Activated T-helper 2 cell treated with anti-CD3 and anti-CD28 coated beads, Interferon-gamma antibody, Interleukin-2, Interleukin-4, amounts not matched to agents 10 μg/mL and 5 μg/mL and 100 μg/mL, durations not matched to agents 14 hours and 24 hours and 36 hours (primary cell): Measurements from ENCODE around the gene USP17L22. TPM values are rescaled to one million over a fixed set of nuclear protein-coding genes. Genes with fewer than 3 reads are reported as not detected.
"Not testable (repeated sequence)": the region's sequence is repeated elsewhere in the genome, so short reads cannot be mapped to it uniquely, and the experiment has no call there.

Source experiments
- DNase-seq: peaks from one replicate; pipeline ENCODE4 v3.0.0; 2021; ENCODE audit warnings: low spot score
- H3K27ac Mint-ChIP-seq: one replicate; pipeline ENCODE4 v1.8.0; 2021; ENCODE audit warnings: mixed read lengths
- H3K27me3 Mint-ChIP-seq: one replicate; pipeline ENCODE4 v1.8.0; 2021; ENCODE audit warnings: low read depth, mixed read lengths
- H3K36me3 Mint-ChIP-seq: one replicate; pipeline ENCODE4 v1.8.0; 2021; ENCODE audit warnings: low read depth, mixed read lengths
- H3K4me1 Mint-ChIP-seq: one replicate; pipeline ENCODE4 v1.8.0; 2021; ENCODE audit warnings: low read depth, mixed read lengths
- H3K4me3 Mint-ChIP-seq: one replicate; pipeline ENCODE4 v1.8.0; 2021; ENCODE audit warnings: low read depth, mild to moderate bottlenecking, moderate library complexity, mixed read lengths
- H3K9me3 Mint-ChIP-seq: one replicate; pipeline ENCODE4 v1.8.0; 2021; ENCODE audit warnings: mixed read lengths
- intact Hi-C: fragments of 100-400 bp; cut with micrococcal nuclease; formaldehyde crosslinking; loops from one replicate; pipeline ENCODE4 v1.15.1; 2023
- total RNA-seq: library from RNA; stranded (reverse); gene quantifications from 2 replicates; pipeline ENCODE4 v1.2.3, GENCODE V29; 2022

Gene USP17L22, protein sequence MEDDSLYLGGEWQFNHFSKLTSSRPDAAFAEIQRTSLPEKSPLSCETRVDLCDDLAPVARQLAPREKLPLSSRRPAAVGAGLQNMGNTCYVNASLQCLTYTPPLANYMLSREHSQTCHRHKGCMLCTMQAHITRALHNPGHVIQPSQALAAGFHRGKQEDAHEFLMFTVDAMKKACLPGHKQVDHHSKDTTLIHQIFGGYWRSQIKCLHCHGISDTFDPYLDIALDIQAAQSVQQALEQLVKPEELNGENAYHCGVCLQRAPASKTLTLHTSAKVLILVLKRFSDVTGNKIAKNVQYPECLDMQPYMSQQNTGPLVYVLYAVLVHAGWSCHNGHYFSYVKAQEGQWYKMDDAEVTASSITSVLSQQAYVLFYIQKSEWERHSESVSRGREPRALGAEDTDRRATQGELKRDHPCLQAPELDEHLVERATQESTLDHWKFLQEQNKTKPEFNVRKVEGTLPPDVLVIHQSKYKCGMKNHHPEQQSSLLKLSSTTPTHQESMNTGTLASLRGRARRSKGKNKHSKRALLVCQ
- not detected in 2 replicates for total RNA-seq

DNA sequence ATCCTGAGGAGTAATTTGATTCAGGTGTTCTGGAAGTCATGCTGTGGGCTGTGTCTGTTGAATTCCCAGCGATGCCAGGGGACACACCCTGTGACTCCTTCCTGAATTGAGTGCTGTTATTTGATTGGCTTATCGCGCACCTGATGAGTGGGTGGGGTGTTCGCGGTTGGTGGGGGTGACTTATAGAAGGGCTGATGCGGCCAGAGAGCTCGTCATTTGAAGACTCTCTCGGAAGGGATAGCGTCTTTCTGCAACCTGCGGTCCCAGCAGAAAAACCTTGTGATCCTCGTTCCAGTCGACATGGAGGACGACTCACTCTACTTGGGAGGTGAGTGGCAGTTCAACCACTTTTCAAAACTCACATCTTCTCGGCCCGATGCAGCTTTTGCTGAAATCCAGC is at the start of gene USP17L22:
Gene USP17L22, plus strand, starts transcription at position 301 of the 400 bp plus-strand sequence. Its CDS starts 0 bp downstream, at position 301.
- H3K9me3 Mint-ChIP-seq, H3K4me3 Mint-ChIP-seq, H3K27ac Mint-ChIP-seq, H3K27me3 Mint-ChIP-seq, DNase-seq, H3K4me1 Mint-ChIP-seq, H3K36me3 Mint-ChIP-seq, intact Hi-C loops: not testable (repeated sequence)

DNA sequence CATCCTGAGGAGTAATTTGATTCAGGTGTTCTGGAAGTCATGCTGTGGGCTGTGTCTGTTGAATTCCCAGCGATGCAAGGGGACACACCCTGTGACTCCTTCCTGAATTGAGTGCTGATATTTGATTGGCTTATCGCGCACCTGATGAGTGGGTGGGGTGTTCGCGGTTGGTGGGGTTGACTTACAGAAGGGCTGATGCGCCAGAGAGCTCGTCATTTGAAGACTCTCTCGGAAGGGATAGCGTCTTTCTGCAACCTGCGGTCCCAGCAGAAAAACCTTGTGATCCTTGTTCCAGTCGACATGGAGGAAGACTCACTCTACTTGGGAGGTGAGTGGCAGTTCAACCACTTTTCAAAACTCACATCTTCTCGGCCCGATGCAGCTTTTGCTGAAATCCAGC is 47.6 kb upstream of the USP17L22 start, which contains the start of gene USP17L12:
Gene USP17L12, plus strand, starts transcription at position 301 of the 400 bp plus-strand sequence. Its CDS starts 0 bp downstream, at position 301.
- H3K27me3 Mint-ChIP-seq, H3K36me3 Mint-ChIP-seq, H3K9me3 Mint-ChIP-seq, H3K27ac Mint-ChIP-seq, DNase-seq, H3K4me3 Mint-ChIP-seq, H3K4me1 Mint-ChIP-seq, intact Hi-C loops: not testable (repeated sequence)

DNA sequence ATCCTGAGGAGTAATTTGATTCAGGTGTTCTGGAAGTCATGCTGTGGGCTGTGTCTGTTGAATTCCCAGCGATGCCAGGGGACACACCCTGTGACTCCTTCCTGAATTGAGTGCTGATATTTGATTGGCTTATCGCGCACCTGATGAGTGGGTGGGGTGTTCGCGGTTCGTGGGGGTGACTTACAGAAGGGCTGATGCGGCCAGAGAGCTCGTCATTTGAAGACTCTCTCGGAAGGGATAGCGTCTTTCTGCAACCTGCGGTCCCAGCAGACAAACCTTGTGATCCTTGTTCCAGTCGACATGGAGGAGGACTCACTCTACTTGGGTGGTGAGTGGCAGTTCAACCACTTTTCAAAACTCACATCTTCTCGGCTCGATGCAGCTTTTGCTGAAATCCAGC is 42.8 kb upstream of the USP17L22 start, which contains the start of gene USP17L13:
Gene USP17L13, plus strand, starts transcription at position 301 of the 400 bp plus-strand sequence. Its CDS starts 0 bp downstream, at position 301.
- H3K27ac Mint-ChIP-seq, intact Hi-C loops, H3K36me3 Mint-ChIP-seq, DNase-seq, H3K9me3 Mint-ChIP-seq, H3K4me1 Mint-ChIP-seq, H3K27me3 Mint-ChIP-seq, H3K4me3 Mint-ChIP-seq: not testable (repeated sequence)

DNA sequence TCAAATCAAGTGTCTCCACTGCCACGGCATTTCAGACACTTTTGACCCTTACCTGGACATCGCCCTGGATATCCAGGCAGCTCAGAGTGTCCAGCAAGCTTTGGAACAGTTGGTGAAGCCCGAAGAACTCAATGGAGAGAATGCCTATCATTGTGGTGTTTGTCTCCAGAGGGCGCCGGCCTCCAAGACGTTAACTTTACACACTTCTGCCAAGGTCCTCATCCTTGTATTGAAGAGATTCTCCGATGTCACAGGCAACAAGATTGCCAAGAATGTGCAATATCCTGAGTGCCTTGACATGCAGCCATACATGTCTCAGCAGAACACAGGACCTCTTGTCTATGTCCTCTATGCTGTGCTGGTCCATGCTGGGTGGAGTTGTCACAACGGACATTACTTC is 37.2 kb upstream of the USP17L22 start:
- H3K36me3 Mint-ChIP-seq, H3K27me3 Mint-ChIP-seq, intact Hi-C loops, H3K4me1 Mint-ChIP-seq, H3K4me3 Mint-ChIP-seq, H3K9me3 Mint-ChIP-seq, H3K27ac Mint-ChIP-seq, DNase-seq: not testable (repeated sequence)

DNA sequence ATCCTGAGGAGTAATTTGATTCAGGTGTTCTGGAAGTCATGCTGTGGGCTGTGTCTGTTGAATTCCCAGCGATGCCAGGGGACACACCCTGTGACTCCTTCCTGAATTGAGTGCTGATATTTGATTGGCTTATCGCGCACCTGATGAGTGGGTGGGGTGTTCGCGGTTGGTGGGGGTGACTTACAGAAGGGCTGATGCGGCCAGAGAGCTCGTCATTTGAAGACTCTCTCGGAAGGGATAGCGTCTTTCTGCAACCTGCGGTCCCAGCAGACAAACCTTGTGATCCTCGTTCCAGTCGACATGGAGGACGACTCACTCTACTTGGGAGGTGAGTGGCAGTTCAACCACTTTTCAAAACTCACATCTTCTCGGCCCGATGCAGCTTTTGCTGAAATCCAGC is 33.3 kb upstream of the USP17L22 start, which contains the start of gene USP17L15:
Gene USP17L15, plus strand, starts transcription at position 301 of the 400 bp plus-strand sequence. Its CDS starts 0 bp downstream, at position 301.
- H3K4me3 Mint-ChIP-seq, H3K27me3 Mint-ChIP-seq: not testable (repeated sequence)

DNA sequence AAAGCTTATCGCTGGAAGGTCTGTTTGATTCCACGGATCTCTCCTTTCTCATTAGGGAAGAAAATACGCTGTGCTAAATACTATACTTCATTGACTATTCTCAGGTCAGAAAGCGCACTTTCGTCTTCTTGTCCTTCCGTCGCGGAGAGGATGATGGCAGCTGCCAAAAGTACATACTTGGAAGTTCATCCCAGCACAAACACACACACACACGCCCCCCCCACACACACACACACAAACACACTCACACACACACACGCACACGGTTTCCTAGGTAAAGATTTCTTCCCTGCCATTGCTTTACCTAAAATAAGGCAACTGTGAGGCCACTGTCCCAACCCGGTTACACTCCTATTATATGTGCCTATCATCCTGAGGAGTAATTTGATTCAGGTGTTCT is 29.0 kb upstream of the USP17L22 start:
- H3K27me3 Mint-ChIP-seq, H3K4me3 Mint-ChIP-seq, intact Hi-C loops, H3K9me3 Mint-ChIP-seq, H3K4me1 Mint-ChIP-seq, H3K27ac Mint-ChIP-seq, DNase-seq, H3K36me3 Mint-ChIP-seq: not testable (repeated sequence)

More for the DNA sequence above, 33.3 kb upstream of the USP17L22 start, which contains the start of gene USP17L15:
- H3K4me1 Mint-ChIP-seq, H3K27ac Mint-ChIP-seq, H3K9me3 Mint-ChIP-seq, intact Hi-C loops, DNase-seq, H3K36me3 Mint-ChIP-seq: not testable (repeated sequence)

DNA sequence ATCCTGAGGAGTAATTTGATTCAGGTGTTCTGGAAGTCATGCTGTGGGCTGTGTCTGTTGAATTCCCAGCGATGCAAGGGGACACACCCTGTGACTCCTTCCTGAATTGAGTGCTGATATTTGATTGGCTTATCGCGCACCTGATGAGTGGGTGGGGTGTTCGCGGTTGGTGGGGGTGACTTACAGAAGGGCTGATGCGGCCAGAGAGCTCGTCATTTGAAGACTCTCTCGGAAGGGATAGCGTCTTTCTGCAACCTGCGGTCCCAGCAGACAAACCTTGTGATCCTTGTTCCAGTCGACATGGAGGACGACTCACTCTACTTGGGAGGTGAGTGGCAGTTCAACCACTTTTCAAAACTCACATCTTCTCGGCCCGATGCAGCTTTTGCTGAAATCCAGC is 23.8 kb upstream of the USP17L22 start, which contains the start of gene USP17L17:
Gene USP17L17, plus strand, starts transcription at position 301 of the 400 bp plus-strand sequence. Its CDS starts 0 bp downstream, at position 301.
- intact Hi-C loops, H3K27ac Mint-ChIP-seq, H3K4me3 Mint-ChIP-seq, H3K27me3 Mint-ChIP-seq, DNase-seq, H3K36me3 Mint-ChIP-seq, H3K9me3 Mint-ChIP-seq, H3K4me1 Mint-ChIP-seq: not testable (repeated sequence)

DNA sequence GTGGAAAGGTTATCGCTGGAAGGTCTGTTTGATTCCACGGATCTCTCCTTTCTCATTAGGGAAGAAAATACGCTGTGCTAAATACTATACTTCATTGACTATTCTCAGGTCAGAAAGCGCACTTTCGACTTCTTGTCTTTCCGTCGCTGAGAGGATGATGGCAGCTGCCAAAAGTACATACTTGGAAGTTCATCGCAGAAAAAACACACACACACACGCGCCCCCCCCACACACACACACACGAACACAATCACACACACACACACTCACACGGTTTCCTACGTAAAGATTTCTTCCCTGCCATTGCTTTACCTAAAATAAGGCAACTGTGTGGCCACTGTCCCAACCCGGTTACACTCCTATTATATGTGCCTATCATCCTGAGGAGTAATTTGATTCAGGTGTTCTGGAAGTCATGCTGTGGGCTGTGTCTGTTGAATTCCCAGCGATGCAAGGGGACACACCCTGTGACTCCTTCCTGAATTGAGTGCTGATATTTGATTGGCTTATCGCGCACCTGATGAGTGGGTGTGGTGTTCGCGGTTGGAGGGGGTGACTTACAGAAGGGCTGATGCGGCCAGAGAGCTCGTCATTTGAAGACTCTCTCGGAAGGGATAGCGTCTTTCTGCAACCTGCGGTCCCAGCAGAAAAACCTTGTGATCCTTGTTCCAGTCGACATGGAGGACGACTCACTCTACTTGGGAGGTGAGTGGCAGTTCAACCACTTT is 19.3 kb upstream of the USP17L22 start, which contains the start of gene USP17L18:
Gene USP17L18, plus strand, starts transcription at position 678 of the 728 bp plus-strand sequence. Its CDS starts 0 bp downstream, at position 678.
- H3K4me3 Mint-ChIP-seq, intact Hi-C loops, H3K9me3 Mint-ChIP-seq, DNase-seq, H3K4me1 Mint-ChIP-seq, H3K27me3 Mint-ChIP-seq, H3K27ac Mint-ChIP-seq, H3K36me3 Mint-ChIP-seq: not testable (repeated sequence)

DNA sequence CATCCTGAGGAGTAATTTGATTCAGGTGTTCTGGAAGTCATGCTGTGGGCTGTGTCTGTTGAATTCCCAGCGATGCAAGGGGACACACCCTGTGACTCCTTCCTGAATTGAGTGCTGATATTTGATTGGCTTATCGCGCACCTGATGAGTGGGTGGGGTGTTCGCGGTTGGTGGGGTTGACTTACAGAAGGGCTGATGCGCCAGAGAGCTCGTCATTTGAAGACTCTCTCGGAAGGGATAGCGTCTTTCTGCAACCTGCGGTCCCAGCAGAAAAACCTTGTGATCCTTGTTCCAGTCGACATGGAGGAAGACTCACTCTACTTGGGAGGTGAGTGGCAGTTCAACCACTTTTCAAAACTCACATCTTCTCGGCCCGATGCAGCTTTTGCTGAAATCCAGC is 14.3 kb upstream of the USP17L22 start, which contains the start of gene USP17L19:
Gene USP17L19, plus strand, starts transcription at position 301 of the 400 bp plus-strand sequence. Its CDS starts 0 bp downstream, at position 301.
- DNase-seq, H3K9me3 Mint-ChIP-seq, H3K27me3 Mint-ChIP-seq, H3K4me1 Mint-ChIP-seq, H3K36me3 Mint-ChIP-seq, intact Hi-C loops, H3K27ac Mint-ChIP-seq, H3K4me3 Mint-ChIP-seq: not testable (repeated sequence)

DNA sequence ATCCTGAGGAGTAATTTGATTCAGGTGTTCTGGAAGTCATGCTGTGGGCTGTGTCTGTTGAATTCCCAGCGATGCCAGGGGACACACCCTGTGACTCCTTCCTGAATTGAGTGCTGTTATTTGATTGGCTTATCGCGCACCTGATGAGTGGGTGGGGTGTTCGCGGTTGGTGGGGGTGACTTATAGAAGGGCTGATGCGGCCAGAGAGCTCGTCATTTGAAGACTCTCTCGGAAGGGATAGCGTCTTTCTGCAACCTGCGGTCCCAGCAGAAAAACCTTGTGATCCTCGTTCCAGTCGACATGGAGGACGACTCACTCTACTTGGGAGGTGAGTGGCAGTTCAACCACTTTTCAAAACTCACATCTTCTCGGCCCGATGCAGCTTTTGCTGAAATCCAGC is 9.6 kb upstream of the USP17L22 start, which contains the start of gene USP17L20:
Gene USP17L20, plus strand, starts transcription at position 301 of the 400 bp plus-strand sequence. Its CDS starts 0 bp downstream, at position 301.
- H3K27me3 Mint-ChIP-seq, H3K4me1 Mint-ChIP-seq, intact Hi-C loops, H3K9me3 Mint-ChIP-seq, H3K36me3 Mint-ChIP-seq, H3K4me3 Mint-ChIP-seq, H3K27ac Mint-ChIP-seq, DNase-seq: not testable (repeated sequence)

DNA sequence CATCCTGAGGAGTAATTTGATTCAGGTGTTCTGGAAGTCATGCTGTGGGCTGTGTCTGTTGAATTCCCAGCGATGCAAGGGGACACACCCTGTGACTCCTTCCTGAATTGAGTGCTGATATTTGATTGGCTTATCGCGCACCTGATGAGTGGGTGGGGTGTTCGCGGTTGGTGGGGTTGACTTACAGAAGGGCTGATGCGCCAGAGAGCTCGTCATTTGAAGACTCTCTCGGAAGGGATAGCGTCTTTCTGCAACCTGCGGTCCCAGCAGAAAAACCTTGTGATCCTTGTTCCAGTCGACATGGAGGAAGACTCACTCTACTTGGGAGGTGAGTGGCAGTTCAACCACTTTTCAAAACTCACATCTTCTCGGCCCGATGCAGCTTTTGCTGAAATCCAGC is 4.8 kb upstream of the USP17L22 start, which contains the start of gene USP17L21:
Gene USP17L21, plus strand, starts transcription at position 301 of the 400 bp plus-strand sequence. Its CDS starts 0 bp downstream, at position 301.
- H3K4me1 Mint-ChIP-seq, H3K27me3 Mint-ChIP-seq: not testable (repeated sequence)

DNA sequence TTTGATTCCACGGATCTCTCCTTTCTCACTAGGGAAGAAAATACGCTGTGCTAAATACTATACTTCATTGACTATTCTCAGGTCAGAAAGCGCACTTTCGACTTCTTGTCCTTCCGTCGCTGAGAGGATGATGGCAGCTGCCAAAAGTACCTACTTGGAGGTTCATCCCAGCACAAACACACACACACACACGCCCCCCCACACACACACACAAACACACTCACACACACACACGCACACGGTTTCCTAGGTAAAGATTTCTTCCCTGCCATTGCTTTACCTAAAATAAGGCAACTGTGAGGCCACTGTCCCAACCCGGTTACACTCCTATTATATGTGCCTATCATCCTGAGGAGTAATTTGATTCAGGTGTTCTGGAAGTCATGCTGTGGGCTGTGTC is 4.3 kb downstream of the USP17L22 start:
- H3K27me3 Mint-ChIP-seq, intact Hi-C loops, DNase-seq, H3K36me3 Mint-ChIP-seq, H3K27ac Mint-ChIP-seq, H3K4me1 Mint-ChIP-seq, H3K9me3 Mint-ChIP-seq, H3K4me3 Mint-ChIP-seq: not testable (repeated sequence)

More for the DNA sequence above, 4.8 kb upstream of the USP17L22 start, which contains the start of gene USP17L21:
- DNase-seq, H3K27ac Mint-ChIP-seq, intact Hi-C loops, H3K9me3 Mint-ChIP-seq, H3K36me3 Mint-ChIP-seq, H3K4me3 Mint-ChIP-seq: not testable (repeated sequence)
